HepG2 (cell line): ENCODE results near the gene CTRL. TPM values are rescaled to one million over a fixed set of nuclear protein-coding genes. Genes with fewer than 3 reads are reported as not detected.

Experiments
- ATAC-seq: fragments of 200-7000 bp; cut with Tn5 transposase; 3 replicates; pipeline ENCODE4 v1.9.1; 2020; ENCODE audit warnings: mild to moderate bottlenecking, moderate library complexity
- BruUV-seq: library from RNA; stranded (reverse); fragments of 400-500 nt; replicated peaks from 2 replicates; lab custom pipeline; 2021; lab: Mats Ljungman, UMichigan
- CTCF ChIA-PET: fragments of 300-600 bp; formaldehyde crosslinking; extraction: SDS; loops from one replicate; lab custom pipeline; 2021; ENCODE audit warnings: low total read pairs, inconsistent platforms, low intra/inter-chr PET ratio; lab: Yijun Ruan, JAX
- POLR2A ChIA-PET: fragments of 350-600 bp; sonication (Branson Sonifier 250); formaldehyde crosslinking; loops from one replicate; lab custom pipeline; 2020; ENCODE audit warnings: antibody characterized with exemption, inconsistent platforms; lab: Yijun Ruan, JAX
- DNase-seq: peaks from one replicate; pipeline ENCODE4 v3.0.0-alpha.2; 2015; ENCODE audit warnings: low spot score
- FAIRE-seq: peaks from 3 replicates; lab custom pipeline; 2011; peaks lifted over from hg19 to GRCh38; lab: Jason Lieb, UNC
- H2AFZ ChIP-seq: one replicate; pipeline ENCODE4 v1.6.1; 2011; ENCODE audit warnings: low read length, inconsistent platforms
- H3K27ac ChIP-seq: fragments of 300-600 bp; 3 replicates; pipeline ENCODE4 v1.8.0; 2011; ENCODE audit warnings: mixed run types, mild to moderate bottlenecking, mixed read lengths, low read length, inconsistent platforms; ENCODE audit not compliant: insufficient read depth; ENCODE audit errors: extremely low read length
- H3K27me3 ChIP-seq, 2 experiments: fragments of 200-600 bp in 1 of 2; 2 replicates in 1 of 2; 3 replicates in 1 of 2; pipeline versions ENCODE4 v1.6.0 to v1.8.0; 2011; ENCODE audit warnings: low read length in 2 of 2, mild to moderate bottlenecking in 2 of 2, moderate library complexity in 2 of 2, inconsistent platforms in 1 of 2; ENCODE audit not compliant: insufficient read depth in 2 of 2, control insufficient read depth in 1 of 2
- H3K36me3 ChIP-seq, 2 experiments: fragments of 200-600 bp in 1 of 2; replicated peaks in 1 of 2; 2 replicates in 1 of 2; 3 replicates in 1 of 2; pipeline versions ENCODE4 v1.5.1 to v1.8.0; 2011; ENCODE audit warnings: low read length in 2 of 2, inconsistent platforms in 1 of 2; ENCODE audit not compliant: insufficient read depth in 2 of 2, control insufficient read depth in 1 of 2
- H3K4me1 ChIP-seq: 2 replicates; pipeline ENCODE4 v1.5.1; 2012; ENCODE audit warnings: low read length, inconsistent platforms; ENCODE audit not compliant: insufficient read depth
- H3K4me2 ChIP-seq: 2 replicates; pipeline ENCODE4 v1.6.0; 2011; ENCODE audit warnings: low read depth, low read length, inconsistent platforms
- H3K4me3 ChIP-seq, 3 experiments: fragments of 200-600 bp in 1 of 3; sonication (generic), shearing (Covaris generic) in 1 of 3; replicated peaks in 1 of 3; 2 replicates each; pipeline ENCODE4 v1.5.1; 2011 to 2016; ENCODE audit warnings: low read length in 3 of 3, inconsistent platforms in 2 of 3, low read depth in 2 of 3, mild to moderate bottlenecking in 2 of 3, control low read depth in 1 of 3, mixed read lengths in 1 of 3; ENCODE audit not compliant: insufficient read depth in 1 of 3
- H3K79me2 ChIP-seq: one replicate; pipeline ENCODE4 v1.6.1; 2011; ENCODE audit warnings: low read length, inconsistent platforms; ENCODE audit not compliant: insufficient read depth
- H3K9ac ChIP-seq: 2 replicates; pipeline ENCODE4 v1.6.0; 2011; ENCODE audit warnings: mild to moderate bottlenecking, low read depth, low read length, inconsistent platforms; ENCODE audit not compliant: insufficient read depth
- H3K9me3 ChIP-seq: 2 replicates; pipeline ENCODE4 v1.5.1; 2012; ENCODE audit warnings: mild to moderate bottlenecking, low read length
- H4K20me1 ChIP-seq: 2 replicates; pipeline ENCODE4 v1.6.0; 2011; ENCODE audit warnings: inconsistent platforms, mild to moderate bottlenecking, low read length, moderate library complexity; ENCODE audit not compliant: insufficient read depth
- ATAD3A ChIP-seq: sonication (generic); formaldehyde crosslinking; IDR thresholded peaks from 2 replicates; pipeline ENCODE4 v1.4.0; 2020; ENCODE audit warnings: missing genetic modification reagents
- ATF7-NPFF ChIP-seq: sonication (generic); formaldehyde crosslinking; IDR thresholded peaks from 2 replicates; pipeline ENCODE4 v1.8.1; 2023; ENCODE audit warnings: mild to moderate bottlenecking, low read depth, missing genetic modification reagents, moderate library complexity
- NFATC3 ChIP-seq: sonication (generic); formaldehyde crosslinking; IDR thresholded peaks from 2 replicates; pipeline ENCODE4 v1.5.1; 2020; ENCODE audit warnings: mild to moderate bottlenecking, missing genetic modification reagents
- NFKB2 ChIP-seq: sonication (generic); formaldehyde crosslinking; IDR thresholded peaks from 2 replicates; pipeline ENCODE4 v1.4.0; 2020; ENCODE audit warnings: missing genetic modification reagents, borderline replicate concordance
- SCMH1 ChIP-seq: sonication (generic); formaldehyde crosslinking; IDR thresholded peaks from 2 replicates; pipeline ENCODE4 v1.9.0; 2021; ENCODE audit warnings: missing genetic modification reagents, mild to moderate bottlenecking, borderline replicate concordance
- ZNF383 ChIP-seq: sonication (generic); formaldehyde crosslinking; IDR thresholded peaks from 2 replicates; pipeline ENCODE4 v1.4.0; 2020; ENCODE audit warnings: missing genetic modification reagents, mild to moderate bottlenecking, borderline replicate concordance
- ZNF441 ChIP-seq: sonication (generic); formaldehyde crosslinking; IDR thresholded peaks from 2 replicates; pipeline ENCODE4 v1.7.0; 2021; ENCODE audit warnings: missing genetic modification reagents, borderline replicate concordance
- ZNF557 ChIP-seq: sonication (generic); formaldehyde crosslinking; IDR thresholded peaks from 2 replicates; pipeline ENCODE4 v1.4.0; 2020; ENCODE audit warnings: missing genetic modification reagents
- ZNF773 ChIP-seq: sonication (generic); formaldehyde crosslinking; IDR thresholded peaks from 2 replicates; pipeline ENCODE4 v1.4.0; 2020; ENCODE audit warnings: missing genetic modification reagents, borderline replicate concordance
- ZSCAN20 ChIP-seq: sonication (generic); formaldehyde crosslinking; IDR thresholded peaks from 2 replicates; pipeline ENCODE4 v1.4.0; 2020; ENCODE audit warnings: missing genetic modification reagents, mild to moderate bottlenecking, borderline replicate concordance
- WGBS: methylation state at CpG from one replicate; pipeline ENCODE4 v1.1.6; 2017; ENCODE audit warnings: low lambda C conversion rate; 5-methylcytosine and 5-hydroxymethylcytosine counted together
- in situ Hi-C: cut with HindIII; loops from 2 replicates; pipeline ENCODE4 v1.10.0; 2017; ENCODE audit warnings: low pct_unique_long_range_greater_than_20kb; ENCODE audit not compliant: extremely low pct_ligation_motif_present
- intact Hi-C: fragments of 100-400 bp; cut with micrococcal nuclease; formaldehyde crosslinking; loops from one replicate; pipeline ENCODE4 v1.10.0; 2022; ENCODE audit not compliant: unreplicated experiment
- polyA plus RNA-seq, 8 experiments: library from polyadenylated mRNA; depleted of rRNA in 3 of 8; stranded (reverse) in 7 of 8; unstranded in 1 of 8; fragments of >200 nt; fragmentation: Illumina TruSeq in 4 of 8; extraction: Trizol in 4 of 8; gene quantifications; 2 replicates each; pipeline versions ENCODE4 v1.2.1 to v1.2.3, GENCODE V29; 2011 to 2016; ENCODE audit warnings: low read depth in 4 of 8, missing spikeins in 1 of 8, mixed read lengths in 1 of 8; ENCODE audit not compliant: insufficient read depth in 1 of 8
- total RNA-seq, 5 experiments: library from RNA; depleted of rRNA; stranded (reverse); fragments of >200 nt; fragmentation: Illumina TruSeq; extraction: Trizol; gene quantifications; 2 replicates each; pipeline ENCODE4 v1.2.3, GENCODE V29; 2016; ENCODE audit warnings: low read depth in 1 of 5
- TF ChIP-seq, protein P1 (sequence below): sonication (generic); formaldehyde crosslinking; IDR thresholded peaks from 2 replicates; pipeline ENCODE4 v1.4.0; 2020; ENCODE audit warnings: missing genetic modification reagents
- TF ChIP-seq, protein P2 (sequence below): sonication (generic); formaldehyde crosslinking; conservative IDR thresholded peaks from 2 replicates; pipeline ENCODE4 v1.4.0; 2020; ENCODE audit warnings: missing genetic modification reagents

CTRL gene
- total and polyA plus RNA-seq, 2 of the 13 experiments (the other 11 are each of a cell fraction or from before 2014, with no cell fraction given), result 1.9 to 2.7 TPM

DNA sequence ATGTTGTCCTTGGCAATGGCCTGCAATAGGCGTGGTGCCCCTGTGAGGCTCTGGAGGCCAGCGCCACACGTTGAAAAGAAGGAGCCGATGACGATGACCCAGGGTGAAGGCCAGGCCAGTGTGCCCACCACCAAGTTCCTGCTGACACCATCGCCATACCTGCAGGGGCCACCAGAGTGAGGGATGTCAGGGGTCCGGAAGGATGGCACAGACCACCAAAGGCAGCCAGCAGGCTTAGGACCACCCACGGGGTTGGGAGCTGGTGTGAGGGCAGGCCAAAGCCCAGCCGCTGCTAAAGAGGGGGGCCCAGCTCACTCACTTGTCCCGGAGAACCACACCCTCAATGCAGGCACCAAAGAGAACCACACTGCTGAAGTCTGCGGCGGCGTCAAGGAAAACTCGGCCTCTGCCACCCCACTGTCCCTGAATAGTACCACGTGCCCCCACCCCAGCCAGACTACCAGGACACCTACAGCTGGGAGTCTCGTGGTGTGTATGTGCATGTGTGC, 18.7 kb upstream of the CTRL start:
- intact Hi-C loops, result no loop called here
- Histone ChIP-seq H3K79me2 (no peaks in the 10 kb centered on the region), H3K27me3 (no peaks in the 10 kb centered on the region), H3K27ac (no peak overlapping the region), H3K4me2 (no peak overlapping the region), H4K20me1 (no peaks in the 10 kb centered on the region; the same call in 1 of the 2 replicates), H3K4me3 (no peak overlapping the region), H3K36me3 (peaks cover 68 to 91% of the 10 kb centered on the region in 2 experiments), H3K4me1 (peaks cover 21% of the 10 kb centered on the region), H3K9me3 (no peaks in the 10 kb centered on the region), H2AFZ (no peak overlapping the region), H3K9ac (no peak overlapping the region)
- ChIA-PET POLR2A (interaction anchor here (13.6 kb wide), 1 partner anchor 14 kb away, joined by 226 read pairs; the partner anchor contains the start of gene SLC12A4), CTCF (no interaction called here)
- TF ChIP-seq ZNF557 (CRISPR knock-in tag) (no peak), ZSCAN20 (CRISPR knock-in tag) (no peak), ZNF773 (CRISPR knock-in tag) (no peak), ZNF383 (CRISPR knock-in tag) (no peak), NFKB2 (CRISPR knock-in tag) (no peak), ATAD3A (CRISPR knock-in tag) (no peak), ZNF441 (CRISPR knock-in tag) (no peak), ATF7-NPFF (no peak), SCMH1 (CRISPR knock-in tag) (no peak), NFATC3 (CRISPR knock-in tag) (no peak)
- TF ChIP-seq, protein P1, sequence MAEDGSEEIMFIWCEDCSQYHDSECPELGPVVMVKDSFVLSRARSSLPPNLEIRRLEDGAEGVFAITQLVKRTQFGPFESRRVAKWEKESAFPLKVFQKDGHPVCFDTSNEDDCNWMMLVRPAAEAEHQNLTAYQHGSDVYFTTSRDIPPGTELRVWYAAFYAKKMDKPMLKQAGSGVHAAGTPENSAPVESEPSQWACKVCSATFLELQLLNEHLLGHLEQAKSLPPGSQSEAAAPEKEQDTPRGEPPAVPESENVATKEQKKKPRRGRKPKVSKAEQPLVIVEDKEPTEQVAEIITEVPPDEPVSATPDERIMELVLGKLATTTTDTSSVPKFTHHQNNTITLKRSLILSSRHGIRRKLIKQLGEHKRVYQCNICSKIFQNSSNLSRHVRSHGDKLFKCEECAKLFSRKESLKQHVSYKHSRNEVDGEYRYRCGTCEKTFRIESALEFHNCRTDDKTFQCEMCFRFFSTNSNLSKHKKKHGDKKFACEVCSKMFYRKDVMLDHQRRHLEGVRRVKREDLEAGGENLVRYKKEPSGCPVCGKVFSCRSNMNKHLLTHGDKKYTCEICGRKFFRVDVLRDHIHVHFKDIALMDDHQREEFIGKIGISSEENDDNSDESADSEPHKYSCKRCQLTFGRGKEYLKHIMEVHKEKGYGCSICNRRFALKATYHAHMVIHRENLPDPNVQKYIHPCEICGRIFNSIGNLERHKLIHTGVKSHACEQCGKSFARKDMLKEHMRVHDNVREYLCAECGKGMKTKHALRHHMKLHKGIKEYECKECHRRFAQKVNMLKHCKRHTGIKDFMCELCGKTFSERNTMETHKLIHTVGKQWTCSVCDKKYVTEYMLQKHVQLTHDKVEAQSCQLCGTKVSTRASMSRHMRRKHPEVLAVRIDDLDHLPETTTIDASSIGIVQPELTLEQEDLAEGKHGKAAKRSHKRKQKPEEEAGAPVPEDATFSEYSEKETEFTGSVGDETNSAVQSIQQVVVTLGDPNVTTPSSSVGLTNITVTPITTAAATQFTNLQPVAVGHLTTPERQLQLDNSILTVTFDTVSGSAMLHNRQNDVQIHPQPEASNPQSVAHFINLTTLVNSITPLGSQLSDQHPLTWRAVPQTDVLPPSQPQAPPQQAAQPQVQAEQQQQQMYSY (CRISPR knock-in tag), result no peak
- TF ChIP-seq, protein P2, sequence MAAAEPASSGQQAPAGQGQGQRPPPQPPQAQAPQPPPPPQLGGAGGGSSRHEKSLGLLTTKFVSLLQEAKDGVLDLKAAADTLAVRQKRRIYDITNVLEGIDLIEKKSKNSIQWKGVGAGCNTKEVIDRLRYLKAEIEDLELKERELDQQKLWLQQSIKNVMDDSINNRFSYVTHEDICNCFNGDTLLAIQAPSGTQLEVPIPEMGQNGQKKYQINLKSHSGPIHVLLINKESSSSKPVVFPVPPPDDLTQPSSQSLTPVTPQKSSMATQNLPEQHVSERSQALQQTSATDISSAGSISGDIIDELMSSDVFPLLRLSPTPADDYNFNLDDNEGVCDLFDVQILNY, result no peak
- no TSS peak for BruUV-seq
- DNase-seq (no peak), ATAC-seq (no peak), FAIRE-seq (no peak)
- in situ Hi-C loops, result no loop called here
- whole genome bisulfite sequencing, result 94% methylated on average over 16 of the region's 16 CpGs
